Neuron (in vitro differentiated cells): ENCODE data around the gene COL24A1.
"Not testable (repeated sequence)": the region's sequence is repeated elsewhere in the genome, so short reads cannot be mapped to it uniquely, and the experiment has no call there.

Source experiments
- H2AFZ ChIP-seq: one replicate; pipeline ENCODE4 v1.6.1; 2013; ENCODE audit warnings: low read depth, mild to moderate bottlenecking, inconsistent platforms, low read length, moderate library complexity
- H3K27me3 ChIP-seq: one replicate; pipeline ENCODE4 v1.6.1; 2013; ENCODE audit warnings: low read length; ENCODE audit not compliant: insufficient read depth
- H3K36me3 ChIP-seq: one replicate; pipeline ENCODE4 v1.6.1; 2013; ENCODE audit warnings: low read length; ENCODE audit not compliant: insufficient read depth
- H3K4me1 ChIP-seq: one replicate; pipeline ENCODE4 v1.6.1; 2013; ENCODE audit warnings: low read length; ENCODE audit not compliant: insufficient read depth
- H3K4me3 ChIP-seq: 2 replicates; pipeline ENCODE4 v1.5.1; 2013; ENCODE audit warnings: mild to moderate bottlenecking, low read length, moderate library complexity
- H3K9me3 ChIP-seq: one replicate; pipeline ENCODE4 v1.6.1; 2013; ENCODE audit warnings: low read length

The COL24A1 gene

GRCh38 chr1:85984636-85985035, 171.9 kb downstream of the COL24A1 start:
- H3K27me3 ChIP-seq, result no peaks in the 10 kb centered on the region
- no peaks in the 10 kb centered on the region for H3K36me3 ChIP-seq
- H3K4me1 ChIP-seq, result no peaks in the 10 kb centered on the region
- no peaks in the 10 kb centered on the region for H3K9me3 ChIP-seq
- no peak overlapping the region for H2AFZ ChIP-seq
- H3K4me3 ChIP-seq, result no peak overlapping the region

GRCh38 chr1:85983316-85983715, 173.3 kb downstream of the COL24A1 start:
- Histone ChIP-seq H3K4me1 (no peaks in the 10 kb centered on the region), H3K27me3 (no peaks in the 10 kb centered on the region), H2AFZ (no peak overlapping the region), H3K4me3 (no peak overlapping the region), H3K9me3 (no peaks in the 10 kb centered on the region), H3K36me3 (no peaks in the 10 kb centered on the region)

- no peaks in the 10 kb centered on the region for H3K4me1 ChIP-seq
- no peaks in the 10 kb centered on the region for H3K9me3 ChIP-seq
- no peaks in the 10 kb centered on the region for H3K36me3 ChIP-seq
- H3K4me3 ChIP-seq, result no peak overlapping the region
- no peak overlapping the region for H2AFZ ChIP-seq
- H3K27me3 ChIP-seq, result no peaks in the 10 kb centered on the region
Measured at GRCh38 chr1:85976516-85977205, 179.9 kb downstream of the COL24A1 start.

GRCh38 chr1:85975912-85976371, 180.6 kb downstream of the COL24A1 start:
- H3K9me3 ChIP-seq, result no peaks in the 10 kb centered on the region
- no peaks in the 10 kb centered on the region for H3K4me1 ChIP-seq
- no peak overlapping the region for H2AFZ ChIP-seq
- no peaks in the 10 kb centered on the region for H3K27me3 ChIP-seq
- H3K36me3 ChIP-seq, result no peaks in the 10 kb centered on the region
- no peak overlapping the region for H3K4me3 ChIP-seq

GRCh38 chr1:85962457-85962856, 194.1 kb downstream of the COL24A1 start:
- Histone ChIP-seq H3K9me3 (no peaks in the 10 kb centered on the region), H3K4me3 (no peak overlapping the region), H3K27me3 (no peaks in the 10 kb centered on the region), H3K4me1 (no peaks in the 10 kb centered on the region), H2AFZ (no peak overlapping the region), H3K36me3 (no peaks in the 10 kb centered on the region)

GRCh38 chr1:85957760-85958159, 198.8 kb downstream of the COL24A1 start:
- Histone ChIP-seq H3K4me3 (no peak overlapping the region), H3K36me3 (no peaks in the 10 kb centered on the region), H3K4me1 (no peaks in the 10 kb centered on the region), H3K27me3 (no peaks in the 10 kb centered on the region), H2AFZ (no peak overlapping the region), H3K9me3 (no peaks in the 10 kb centered on the region)

- not testable (repeated sequence) for H3K27me3 ChIP-seq, H3K4me3 ChIP-seq, H3K4me1 ChIP-seq, H3K36me3 ChIP-seq, H2AFZ ChIP-seq, H3K9me3 ChIP-seq
Measured at GRCh38 chr1:85955218-85955617, 201.4 kb downstream of the COL24A1 start.

GRCh38 chr1:85952460-85952859, 204.1 kb downstream of the COL24A1 start:
- no peaks in the 10 kb centered on the region for H3K4me1 ChIP-seq
- H3K4me3 ChIP-seq, result no peak overlapping the region
- no peak overlapping the region for H2AFZ ChIP-seq
- no peaks in the 10 kb centered on the region for H3K27me3 ChIP-seq
- H3K36me3 ChIP-seq, result no peaks in the 10 kb centered on the region
- H3K9me3 ChIP-seq, result no peaks in the 10 kb centered on the region

- Histone ChIP-seq H3K4me1 (no peaks in the 10 kb centered on the region), H3K27me3 (no peaks in the 10 kb centered on the region), H3K36me3 (no peaks in the 10 kb centered on the region), H3K9me3 (no peaks in the 10 kb centered on the region), H3K4me3 (no peak overlapping the region), H2AFZ (no peak overlapping the region)
Measured at GRCh38 chr1:85947186-85947585, 209.4 kb downstream of the COL24A1 start.

GRCh38 chr1:85943945-85944344, 212.6 kb downstream of the COL24A1 start:
- Histone ChIP-seq H3K4me1 (no peaks in the 10 kb centered on the region), H3K9me3 (no peaks in the 10 kb centered on the region), H3K27me3 (no peaks in the 10 kb centered on the region), H3K36me3 (no peaks in the 10 kb centered on the region), H3K4me3 (no peak overlapping the region), H2AFZ (no peak overlapping the region)

- no peaks in the 10 kb centered on the region for H3K4me1 ChIP-seq
Measured at GRCh38 chr1:85943526-85943925, 213.0 kb downstream of the COL24A1 start.

GRCh38 chr1:85940656-85941306, 215.8 kb downstream of the COL24A1 start:
- H3K27me3 ChIP-seq, result no peaks in the 10 kb centered on the region
- H3K9me3 ChIP-seq, result no peaks in the 10 kb centered on the region
- no peaks in the 10 kb centered on the region for H3K4me1 ChIP-seq
- no peak overlapping the region for H3K4me3 ChIP-seq
- H3K36me3 ChIP-seq, result no peaks in the 10 kb centered on the region
- no peak overlapping the region for H2AFZ ChIP-seq

More at GRCh38 chr1:85943526-85943925, 213.0 kb downstream of the COL24A1 start:
- Histone ChIP-seq H3K36me3 (no peaks in the 10 kb centered on the region), H3K9me3 (no peaks in the 10 kb centered on the region), H3K4me3 (no peak overlapping the region), H3K27me3 (no peaks in the 10 kb centered on the region), H2AFZ (no peak overlapping the region)

- Histone ChIP-seq H3K9me3 (no peaks in the 10 kb centered on the region), H3K4me1 (no peaks in the 10 kb centered on the region), H3K4me3 (no peak overlapping the region), H3K36me3 (no peaks in the 10 kb centered on the region), H2AFZ (no peak overlapping the region), H3K27me3 (no peaks in the 10 kb centered on the region)
Measured at GRCh38 chr1:85938829-85939228, 217.7 kb downstream of the COL24A1 start.
